GM12864 (cell line): Measurements from ENCODE around the gene RTN4R.
"Not testable (repeated sequence)": the region's sequence is repeated elsewhere in the genome, so short reads cannot be mapped to it uniquely, and the experiment has no call there.

Source experiments
- DNase-seq: peaks from one replicate; pipeline ENCODE4 v3.0.0-alpha.2; 2011; ENCODE audit warnings: low read depth
- H3K4me3 ChIP-seq: 2 replicates; pipeline ENCODE4 v1.5.1; 2011; ENCODE audit warnings: mild to moderate bottlenecking, low read depth, low read length, control low read depth
- TF ChIP-seq, protein P1 (sequence below): IDR thresholded peaks from 2 replicates; pipeline ENCODE4 v1.5.1; 2011; ENCODE audit warnings: low read depth, mild to moderate bottlenecking, moderate library complexity, low read length, control low read depth, inconsistent platforms; ENCODE audit errors: missing control alignments

Gene RTN4R

GRCh38 chr22:20304646-20305045, 36.5 kb upstream of the RTN4R start:
- no peak for DNase-seq
- TF ChIP-seq, protein P1, sequence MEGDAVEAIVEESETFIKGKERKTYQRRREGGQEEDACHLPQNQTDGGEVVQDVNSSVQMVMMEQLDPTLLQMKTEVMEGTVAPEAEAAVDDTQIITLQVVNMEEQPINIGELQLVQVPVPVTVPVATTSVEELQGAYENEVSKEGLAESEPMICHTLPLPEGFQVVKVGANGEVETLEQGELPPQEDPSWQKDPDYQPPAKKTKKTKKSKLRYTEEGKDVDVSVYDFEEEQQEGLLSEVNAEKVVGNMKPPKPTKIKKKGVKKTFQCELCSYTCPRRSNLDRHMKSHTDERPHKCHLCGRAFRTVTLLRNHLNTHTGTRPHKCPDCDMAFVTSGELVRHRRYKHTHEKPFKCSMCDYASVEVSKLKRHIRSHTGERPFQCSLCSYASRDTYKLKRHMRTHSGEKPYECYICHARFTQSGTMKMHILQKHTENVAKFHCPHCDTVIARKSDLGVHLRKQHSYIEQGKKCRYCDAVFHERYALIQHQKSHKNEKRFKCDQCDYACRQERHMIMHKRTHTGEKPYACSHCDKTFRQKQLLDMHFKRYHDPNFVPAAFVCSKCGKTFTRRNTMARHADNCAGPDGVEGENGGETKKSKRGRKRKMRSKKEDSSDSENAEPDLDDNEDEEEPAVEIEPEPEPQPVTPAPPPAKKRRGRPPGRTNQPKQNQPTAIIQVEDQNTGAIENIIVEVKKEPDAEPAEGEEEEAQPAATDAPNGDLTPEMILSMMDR = no peak
- H3K4me3 ChIP-seq = no peak overlapping the region

DNA sequence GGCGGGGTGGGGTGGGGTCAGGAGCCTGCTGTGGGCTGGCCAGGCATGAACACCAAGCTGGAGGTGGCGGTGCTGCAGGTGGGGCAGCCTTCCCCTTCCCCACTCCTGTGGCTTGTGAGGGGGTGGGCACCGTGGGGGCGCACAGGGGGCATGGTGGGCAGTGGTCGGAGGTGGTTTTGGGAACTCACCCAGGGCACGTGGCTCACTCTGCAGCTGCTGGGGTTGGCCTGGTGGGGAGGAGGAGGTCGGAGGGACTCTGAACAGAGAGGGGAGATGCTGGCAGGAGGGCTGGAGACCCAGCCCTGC, 35.1 kb upstream of the RTN4R start:
- H3K4me3 ChIP-seq, DNase-seq: not testable (repeated sequence)

DNA sequence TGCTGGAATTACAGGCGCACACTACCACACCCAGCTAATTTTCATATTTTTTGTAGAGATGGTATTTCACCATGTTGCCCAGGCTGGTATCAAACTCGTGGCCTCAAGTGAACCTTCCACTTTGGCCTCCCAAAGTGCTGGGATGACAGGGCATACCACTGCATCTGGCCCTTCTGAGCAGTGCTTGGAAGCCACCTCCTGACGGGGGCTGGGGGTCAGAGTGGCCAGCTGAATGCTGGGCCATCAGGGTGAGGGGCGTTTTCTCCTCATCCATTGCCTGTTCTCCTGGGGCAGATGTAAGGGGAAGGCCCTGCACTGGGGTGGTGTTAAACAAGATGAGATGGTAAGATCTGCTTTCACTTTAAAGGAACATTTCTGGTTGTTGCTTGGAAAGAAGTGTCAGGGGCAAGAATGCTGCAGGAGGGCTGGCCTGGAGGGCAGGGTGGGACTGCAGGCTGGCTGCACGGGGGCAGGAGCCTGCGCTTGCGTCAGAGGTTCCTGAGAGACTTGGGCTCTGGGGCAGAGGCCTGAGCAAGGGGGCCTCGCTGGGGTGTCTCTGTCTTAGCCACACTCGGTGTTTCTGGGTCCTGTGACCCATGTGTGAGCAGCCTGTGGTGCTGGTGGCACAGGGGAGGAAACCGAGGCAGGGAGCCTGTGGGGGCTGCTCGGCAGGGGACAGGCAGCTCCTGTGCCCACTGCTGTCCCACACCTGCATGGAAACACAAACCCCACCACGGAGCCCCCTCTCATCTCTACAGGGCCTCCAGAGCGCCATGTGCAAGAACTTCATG, 34.5 kb upstream of the RTN4R start:
- no peak overlapping the region for H3K4me3 ChIP-seq
- no peak for DNase-seq
- TF ChIP-seq, protein P1 = no peak

DNA sequence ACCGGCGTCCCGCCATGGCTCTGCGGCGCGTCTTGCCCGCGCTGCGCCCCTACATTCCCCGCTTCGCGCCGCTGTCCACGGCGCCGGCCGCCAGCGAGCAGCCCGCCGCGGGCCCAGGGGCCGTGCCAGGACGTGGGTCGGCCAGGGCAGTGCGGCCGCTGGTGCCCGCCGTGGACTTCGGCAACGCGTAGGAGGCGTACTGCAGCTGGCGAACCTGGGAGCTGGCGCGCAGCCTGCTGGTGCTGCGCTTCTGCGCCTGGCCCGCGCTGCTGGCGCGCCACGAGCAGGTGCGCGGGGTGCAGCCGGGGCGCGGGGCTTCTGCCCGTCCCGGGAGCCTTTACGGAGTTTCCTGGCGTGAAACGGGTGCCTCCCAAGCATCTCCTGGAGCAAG, 31.6 kb upstream of the RTN4R start:
- TF ChIP-seq, protein P1 = no peak
- DNase-seq = no peak
- H3K4me3 ChIP-seq = peak overlapping the region; percentile 47

- DNase-seq = no peak
- peak overlapping the region; percentile 53 for H3K4me3 ChIP-seq
- TF ChIP-seq, protein P1 = no peak
Observed at GRCh38 chr22:20298803-20299745, 31.0 kb upstream of the RTN4R start.

DNA sequence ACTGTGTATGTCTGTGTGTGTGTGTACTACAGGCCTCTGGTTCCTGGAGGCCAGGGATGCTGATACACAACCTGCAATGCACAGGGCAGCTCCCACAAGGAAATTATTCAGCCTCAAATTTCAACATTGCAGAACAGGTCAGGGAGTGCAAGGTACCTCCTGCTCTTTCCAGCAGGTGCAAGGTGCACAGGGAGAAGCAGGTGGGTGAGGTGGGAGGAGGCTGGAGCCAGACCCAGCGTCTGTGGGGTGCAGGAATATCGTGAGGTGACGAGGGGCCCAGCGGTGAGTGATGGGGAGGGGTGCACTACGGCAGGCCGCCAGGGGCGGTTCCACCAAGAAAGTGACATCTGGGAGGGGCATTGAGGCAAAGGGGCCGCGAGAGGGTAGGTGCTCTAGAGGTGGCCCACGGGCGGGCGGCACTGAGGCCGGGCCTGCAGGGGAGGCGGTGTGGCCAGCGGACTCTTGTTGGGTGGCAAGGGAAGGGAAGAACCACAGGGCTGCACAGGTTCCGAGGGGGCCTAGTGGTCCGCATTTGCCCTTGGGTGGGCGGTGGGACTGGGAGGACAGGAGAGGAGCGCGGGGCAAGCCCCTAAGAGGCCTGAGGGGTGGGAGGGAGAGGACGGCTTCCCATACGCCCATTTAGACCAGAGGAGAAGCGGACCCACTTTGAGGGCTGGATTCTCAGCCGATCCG, 30.1 kb upstream of the RTN4R start:
- no peak overlapping the region for H3K4me3 ChIP-seq
- TF ChIP-seq, protein P1 = no peak
- DNase-seq = no peak
